PFSK-1 (cell line): ENCODE measurements around the gene CSF2.

Experiments used
- FOXP2 ChIP-seq: optimal IDR thresholded peaks from 2 replicates; pipeline ENCODE3; 2011; ENCODE audit warnings: borderline replicate concordance, control low read depth, inconsistent platforms; ENCODE audit not compliant: insufficient read depth; ENCODE audit errors: extremely low read length, extremely low read depth
- POLR2AphosphoS5 ChIP-seq: IDR thresholded peaks from 2 replicates; pipeline ENCODE4 v1.6.1; 2012; ENCODE audit warnings: low read depth, mild to moderate bottlenecking, control low read depth, low read length, moderate library complexity
- REST ChIP-seq, 2 experiments: IDR thresholded peaks; 2 replicates each; pipeline versions ENCODE4 v1.6.1 to v1.8.0; 2011 to 2012; ENCODE audit warnings: low read depth in 2 of 2, low read length in 2 of 2, control low read depth in 1 of 2, inconsistent platforms in 1 of 2, mild to moderate bottlenecking in 1 of 2, moderate library complexity in 1 of 2; ENCODE audit not compliant: insufficient read depth in 1 of 2
- SIN3A ChIP-seq: IDR thresholded peaks from 2 replicates; pipeline ENCODE4 v1.6.1; 2012; ENCODE audit warnings: mild to moderate bottlenecking, low read length, moderate library complexity, borderline replicate concordance; ENCODE audit not compliant: insufficient read depth
- TAF1 ChIP-seq: IDR thresholded peaks from 2 replicates; pipeline ENCODE4 v1.6.1; 2012; ENCODE audit warnings: low read length, control low read depth, borderline replicate concordance; ENCODE audit not compliant: insufficient read depth

- TF ChIP-seq TAF1 (no peak), FOXP2 (no peak), REST (IDR thresholded peaks at IDR 0.05; ENCODE audit: insufficient read depth in 1 of 2, low read depth in 2 of 2, low read length in 2 of 2) (no peak), POLR2AphosphoS5 (no peak), SIN3A (no peak)
Measured at GRCh38 chr5:132116072-132116471, 42.5 kb downstream of the CSF2 start.
